A549 (cell line): ENCODE results near the gene JAZF1. TPM values are rescaled to one million over a fixed set of nuclear protein-coding genes. Genes with fewer than 3 reads are reported as not detected.

ENCODE experiments used
- ATAC-seq, 2 experiments: fragments of 200-7000 bp in 1 of 2; fragments of >200 bp in 1 of 2; cut with Nextera tagmentation in 1 of 2; cut with Tn5 transposase in 1 of 2; 3 replicates each; pipeline versions ENCODE4 v1.8.0 to v1.9.1; 2018 to 2020; ENCODE audit warnings: mild to moderate bottlenecking in 1 of 2, moderate library complexity in 1 of 2
- CTCF ChIA-PET: fragments of 300-600 bp; sonication (Branson Sonifier 250); formaldehyde crosslinking; extraction: SDS; loops from one replicate; lab custom pipeline; 2021; ENCODE audit warnings: antibody characterized with exemption, inconsistent platforms; lab: Yijun Ruan, JAX
- POLR2A ChIA-PET: fragments of 350-600 bp; formaldehyde crosslinking; extraction: SDS; loops from one replicate; lab custom pipeline; 2021; ENCODE audit warnings: antibody characterized with exemption, inconsistent platforms; lab: Yijun Ruan, JAX
- DNase-seq, 2 experiments: peaks; one replicate each; pipeline versions ENCODE4 v3.0.0 to v3.0.0-alpha.2; 2011 to 2016; ENCODE audit warnings: low read depth in 1 of 2, low spot score in 1 of 2
- FAIRE-seq: peaks from 2 replicates; lab custom pipeline; 2011; peaks lifted over from hg19 to GRCh38; lab: Jason Lieb, UNC
- H3K27ac ChIP-seq, 2 experiments: fragments of >200 bp; sonication (Bioruptor Twin); formaldehyde crosslinking; 3 replicates each; pipeline ENCODE4 v1.5.1; 2016 to 2017
- H3K4me1 ChIP-seq: fragments of >200 bp; sonication (Bioruptor Twin); formaldehyde crosslinking; 3 replicates; pipeline ENCODE4 v1.6.1; 2016
- H3K4me2 ChIP-seq: fragments of >200 bp; sonication (Bioruptor Twin); formaldehyde crosslinking; 3 replicates; pipeline ENCODE4 v1.6.1; 2016
- H3K4me3 ChIP-seq: fragments of >200 bp; sonication (Bioruptor Twin); formaldehyde crosslinking; 3 replicates; pipeline ENCODE4 v1.5.1; 2016
- H3K9me3 ChIP-seq: fragments of >200 bp; sonication (Bioruptor Twin); formaldehyde crosslinking; 3 replicates; pipeline ENCODE4 v1.6.1; 2016
- CEBPB ChIP-seq, 2 experiments: fragments of >200 bp in 1 of 2; sonication (Bioruptor Twin) in 1 of 2; formaldehyde crosslinking in 1 of 2; IDR thresholded peaks; 2 replicates each; pipeline ENCODE4 v1.6.1; 2012 to 2016
- CHD4 ChIP-seq: fragments of 200-600 bp; sonication (generic); IDR thresholded peaks from 2 replicates; pipeline ENCODE4 v1.6.1; 2016; ENCODE audit warnings: antibody characterized with exemption, mild to moderate bottlenecking, borderline replicate concordance
- EHF ChIP-seq: fragments of 250-450 bp; sonication (Bioruptor Pico); IDR thresholded peaks from 2 replicates; pipeline ENCODE4 v1.5.0; 2020; ENCODE audit warnings: mild to moderate bottlenecking
- EHMT2 ChIP-seq: fragments of 200-600 bp; sonication (generic); IDR thresholded peaks from 2 replicates; pipeline ENCODE4 v1.6.1; 2016; ENCODE audit warnings: antibody characterized with exemption, low read depth, mild to moderate bottlenecking, moderate library complexity
- GATA3 ChIP-seq: IDR thresholded peaks from 2 replicates; pipeline ENCODE4 v1.6.1; 2012; ENCODE audit warnings: borderline replicate concordance
- HOXA7 ChIP-seq: fragments of 250-450 bp; sonication (Bioruptor Pico); IDR thresholded peaks from 2 replicates; pipeline ENCODE4 v1.5.0; 2020; ENCODE audit warnings: mild to moderate bottlenecking, moderate library complexity
- HOXB13 ChIP-seq: fragments of 250-450 bp; sonication (Bioruptor Pico); IDR thresholded peaks from 2 replicates; pipeline ENCODE4 v1.5.0; 2020; ENCODE audit warnings: low read depth, mild to moderate bottlenecking, moderate library complexity
- HOXB5 ChIP-seq: fragments of 250-450 bp; sonication (Bioruptor Pico); IDR thresholded peaks from 2 replicates; pipeline ENCODE4 v1.5.0; 2020; ENCODE audit warnings: mild to moderate bottlenecking, moderate library complexity
- JUN ChIP-seq, 2 experiments: fragments of >200 bp; sonication (Bioruptor Twin); formaldehyde crosslinking; IDR thresholded peaks; 2 replicates in 1 of 2; 3 replicates in 1 of 2; pipeline ENCODE4 v1.6.1; 2016 to 2017
- JUNB ChIP-seq: fragments of >200 bp; sonication (Bioruptor Twin); formaldehyde crosslinking; IDR thresholded peaks from 2 replicates; pipeline ENCODE4 v1.6.1; 2016
- MAZ ChIP-seq: fragments of 150-350 bp; IDR thresholded peaks from 2 replicates; pipeline ENCODE4 v1.6.1; 2014; ENCODE audit warnings: antibody characterized with exemption, low read depth, low read length, borderline replicate concordance
- NFE2L2 ChIP-seq: fragments of 150-350 bp; conservative IDR thresholded peaks from 2 replicates; pipeline ENCODE4 v1.6.1; 2014; ENCODE audit warnings: low read length
- POLR2A ChIP-seq: IDR thresholded peaks from 2 replicates; pipeline ENCODE4 v1.6.1; 2012; ENCODE audit warnings: mild to moderate bottlenecking, low read length
- RCOR1 ChIP-seq: fragments of 150-350 bp; IDR thresholded peaks from 2 replicates; pipeline ENCODE4 v1.6.1; 2014; ENCODE audit warnings: antibody characterized with exemption, low read length, low read depth
- RFX5 ChIP-seq: fragments of 450-650 bp; IDR thresholded peaks from 2 replicates; pipeline ENCODE4 v1.7.1; 2014; ENCODE audit warnings: antibody characterized with exemption, mild to moderate bottlenecking, moderate library complexity
- SREBF2 ChIP-seq: fragments of 450-650 bp; IDR thresholded peaks from 2 replicates; pipeline ENCODE4 v1.6.1; 2014; ENCODE audit warnings: mild to moderate bottlenecking, moderate library complexity
- TFCP2L1 ChIP-seq: fragments of 250-450 bp; sonication (Bioruptor Pico); IDR thresholded peaks from 2 replicates; pipeline ENCODE4 v1.5.0; 2021; ENCODE audit warnings: mild to moderate bottlenecking
- TP53 ChIP-seq: fragments of 250-450 bp; sonication (Bioruptor Pico); IDR thresholded peaks from 2 replicates; pipeline ENCODE4 v1.5.0; 2021; ENCODE audit warnings: mild to moderate bottlenecking, moderate library complexity
- WGBS: methylation state at CpG from one replicate; pipeline ENCODE4 v1.1.6; 2017; ENCODE audit errors: missing lambda C conversion rate; 5-methylcytosine and 5-hydroxymethylcytosine counted together
- polyA plus RNA-seq, 4 experiments: library from polyadenylated mRNA; depleted of rRNA in 3 of 4; stranded (reverse); fragments of >200 nt; fragmentation: RNase III in 1 of 4; extraction: RNeasy Plus Mini Kit Qiagen cat#74134 plus additional on column Dnase treatment in 1 of 4; gene quantifications; 2 replicates in 3 of 4; 3 replicates in 1 of 4; pipeline ENCODE4 v1.2.3, GENCODE V29; 2011 to 2017
- TF ChIP-seq, protein P1 (sequence below): fragments of >200 bp; sonication (Bioruptor Twin); formaldehyde crosslinking; IDR thresholded peaks from 3 replicates; pipeline ENCODE4 v1.5.1; 2016
- TF ChIP-seq, protein P2 (sequence below): fragments of >200 bp; sonication (Bioruptor Twin); formaldehyde crosslinking; IDR thresholded peaks from 2 replicates; pipeline ENCODE4 v1.6.1; 2016
- TF ChIP-seq, protein P3 (sequence below): fragments of >200 bp; sonication (Bioruptor Twin); formaldehyde crosslinking; IDR thresholded peaks from 3 replicates; pipeline ENCODE4 v1.6.1; 2016
- TF ChIP-seq, protein P4 (sequence below): IDR thresholded peaks from 2 replicates; pipeline ENCODE4 v1.6.1; 2012

Gene JAZF1
- polyA plus RNA-seq, 2 of the 4 experiments (the other 2 are of a cell fraction) = 1.9 to 2.8 TPM

DNA sequence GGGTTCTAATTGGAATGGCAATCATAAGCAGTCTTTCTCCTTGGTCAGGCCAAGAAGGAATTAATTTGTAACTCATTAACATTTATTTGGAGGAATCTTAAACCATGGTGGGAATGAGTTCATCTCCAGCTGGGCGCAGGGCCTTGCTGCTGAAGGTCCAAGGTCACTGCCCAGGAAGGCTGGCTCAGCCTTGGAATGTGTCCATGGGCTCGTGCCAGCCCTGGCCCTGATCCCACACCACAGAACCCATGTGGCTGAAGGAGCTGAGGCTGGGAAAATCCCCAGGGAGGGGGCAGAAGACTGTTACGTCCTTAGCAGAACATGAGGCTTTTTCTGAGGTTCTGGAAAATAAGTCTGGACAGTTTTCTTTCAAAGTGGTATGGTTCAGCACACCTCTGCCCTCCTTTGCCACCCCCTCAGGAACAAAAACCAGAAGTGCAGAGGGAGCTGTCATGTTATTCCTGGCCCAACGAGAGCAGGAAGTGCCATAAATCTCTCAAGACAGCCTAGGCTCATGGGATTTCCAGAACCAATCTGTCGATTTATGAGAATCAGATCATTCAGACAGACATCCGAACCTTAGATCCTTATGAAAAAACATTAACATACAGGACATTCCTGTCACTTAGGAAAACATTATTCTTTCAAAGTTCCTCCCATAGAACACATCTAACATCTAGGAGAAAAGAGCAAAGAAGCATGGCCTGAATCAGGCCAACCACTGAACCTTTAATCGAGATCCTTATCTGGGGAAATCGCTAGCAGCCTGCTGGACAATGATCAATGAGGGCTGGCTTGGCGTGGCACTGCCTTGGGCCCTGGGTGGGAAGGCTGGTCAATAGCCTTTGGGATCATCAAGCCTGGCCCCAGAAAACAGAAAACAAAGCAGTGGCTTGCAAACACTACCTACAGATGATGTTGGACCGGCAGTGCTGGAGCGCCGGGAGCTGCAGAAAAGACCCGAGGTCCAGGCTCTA, 306.3 kb downstream of the JAZF1 start:
- ATAC-seq = peak in 1 of 2 experiments; percentile 57; a peak in 3 of 6 replicates

DNA sequence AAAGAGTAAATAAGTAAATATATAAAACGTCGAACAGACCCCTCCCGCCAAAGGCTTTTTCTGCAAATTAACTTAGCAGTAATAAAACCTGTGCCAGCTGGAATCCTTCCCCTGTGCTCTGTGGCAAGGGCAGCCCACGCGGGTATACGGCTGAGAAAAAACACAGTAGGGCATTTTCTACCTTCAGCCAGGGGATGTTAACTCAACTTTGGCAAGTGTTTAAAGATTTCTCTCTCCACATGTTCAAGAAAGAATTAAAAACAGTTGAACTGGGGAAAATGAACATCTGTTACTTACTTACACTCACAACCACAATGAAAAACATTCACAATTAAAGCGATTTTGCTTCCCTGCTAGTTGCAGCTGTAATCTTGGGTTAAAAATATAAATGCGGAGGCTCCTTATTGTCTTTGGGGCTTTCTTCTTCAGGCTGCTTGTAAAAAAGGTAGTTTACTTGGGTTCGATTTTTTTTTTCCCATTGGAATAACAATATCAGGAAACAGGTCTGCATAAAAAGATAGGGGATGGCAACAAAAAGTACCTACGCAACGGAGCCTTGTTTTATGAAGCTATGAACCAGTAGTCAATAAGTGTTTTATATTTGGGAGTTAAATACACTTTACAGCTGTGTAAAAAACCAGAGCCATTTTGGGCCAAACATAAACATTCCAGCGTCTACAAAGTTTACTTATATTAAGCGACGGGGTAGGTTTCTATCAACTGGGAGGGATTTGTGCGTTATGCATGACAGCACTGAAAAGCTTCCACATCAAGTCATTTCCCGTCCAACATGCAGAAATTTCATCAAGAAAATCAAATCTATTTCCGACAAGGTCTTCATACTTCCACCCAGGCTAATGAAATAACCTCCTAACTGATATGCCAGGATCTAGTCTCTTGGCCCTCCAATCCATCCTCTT, 308.0 kb downstream of the JAZF1 start:
- H3K4me3 ChIP-seq = no peak overlapping the region
- TF ChIP-seq CEBPB (IDR thresholded peaks at IDR 0.05) = no peak
- no peak for TF ChIP-seq SREBF2
- no peak for TF ChIP-seq JUNB
- TF ChIP-seq, protein P1, sequence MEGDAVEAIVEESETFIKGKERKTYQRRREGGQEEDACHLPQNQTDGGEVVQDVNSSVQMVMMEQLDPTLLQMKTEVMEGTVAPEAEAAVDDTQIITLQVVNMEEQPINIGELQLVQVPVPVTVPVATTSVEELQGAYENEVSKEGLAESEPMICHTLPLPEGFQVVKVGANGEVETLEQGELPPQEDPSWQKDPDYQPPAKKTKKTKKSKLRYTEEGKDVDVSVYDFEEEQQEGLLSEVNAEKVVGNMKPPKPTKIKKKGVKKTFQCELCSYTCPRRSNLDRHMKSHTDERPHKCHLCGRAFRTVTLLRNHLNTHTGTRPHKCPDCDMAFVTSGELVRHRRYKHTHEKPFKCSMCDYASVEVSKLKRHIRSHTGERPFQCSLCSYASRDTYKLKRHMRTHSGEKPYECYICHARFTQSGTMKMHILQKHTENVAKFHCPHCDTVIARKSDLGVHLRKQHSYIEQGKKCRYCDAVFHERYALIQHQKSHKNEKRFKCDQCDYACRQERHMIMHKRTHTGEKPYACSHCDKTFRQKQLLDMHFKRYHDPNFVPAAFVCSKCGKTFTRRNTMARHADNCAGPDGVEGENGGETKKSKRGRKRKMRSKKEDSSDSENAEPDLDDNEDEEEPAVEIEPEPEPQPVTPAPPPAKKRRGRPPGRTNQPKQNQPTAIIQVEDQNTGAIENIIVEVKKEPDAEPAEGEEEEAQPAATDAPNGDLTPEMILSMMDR = no peak
- TF ChIP-seq TP53 (CRISPR knock-in tag) = no peak
- TF ChIP-seq, protein P2, sequence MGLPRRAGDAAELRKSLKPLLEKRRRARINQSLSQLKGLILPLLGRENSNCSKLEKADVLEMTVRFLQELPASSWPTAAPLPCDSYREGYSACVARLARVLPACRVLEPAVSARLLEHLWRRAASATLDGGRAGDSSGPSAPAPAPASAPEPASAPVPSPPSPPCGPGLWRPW = no peak
- no peak for TF ChIP-seq EHF
- TF ChIP-seq TFCP2L1 (CRISPR knock-in tag) = no peak
- TF ChIP-seq HOXB5 = no peak
- TF ChIP-seq, all 56 proteins: peak for 0
- Histone ChIP-seq H3K4me2 (no peak overlapping the region), H3K27ac (no peak overlapping the region), H3K9me3 (no peaks in the 10 kb centered on the region), H3K4me1 (peaks cover 15% of the 10 kb centered on the region)
- CTCF ChIA-PET = interaction anchor here (1.0 to 2.0 kb wide), 2 partner anchors 48 to 98 kb away, joined by 4 to 5 read pairs; no protein-coding TSS in a partner anchor
- FAIRE-seq (no peak), DNase-seq (no peak), ATAC-seq (no peak)
- WGBS = 88% methylated on average over 17 of the region's 17 CpGs
- POLR2A ChIA-PET = no interaction called here

More for the DNA sequence above, 306.3 kb downstream of the JAZF1 start:
- Histone ChIP-seq H3K4me2 (peak overlapping the region; percentile 62), H3K9me3 (no peaks in the 10 kb centered on the region), H3K27ac (peak overlapping the region in 1 of 2 experiments; percentile 10; a peak in 2 of 6 replicates), H3K4me1 (peaks cover 15% of the 10 kb centered on the region), H3K4me3 (no peak overlapping the region)
- ChIA-PET CTCF (interaction anchor here (1.0 to 1.2 kb wide), 2 partner anchors 25 to 685 kb away, joined by 3 to 4 read pairs; no protein-coding TSS in a partner anchor), POLR2A (no interaction called here)
- WGBS = 65% methylated on average over 13 of the region's 13 CpGs
- TF ChIP-seq, protein P3, sequence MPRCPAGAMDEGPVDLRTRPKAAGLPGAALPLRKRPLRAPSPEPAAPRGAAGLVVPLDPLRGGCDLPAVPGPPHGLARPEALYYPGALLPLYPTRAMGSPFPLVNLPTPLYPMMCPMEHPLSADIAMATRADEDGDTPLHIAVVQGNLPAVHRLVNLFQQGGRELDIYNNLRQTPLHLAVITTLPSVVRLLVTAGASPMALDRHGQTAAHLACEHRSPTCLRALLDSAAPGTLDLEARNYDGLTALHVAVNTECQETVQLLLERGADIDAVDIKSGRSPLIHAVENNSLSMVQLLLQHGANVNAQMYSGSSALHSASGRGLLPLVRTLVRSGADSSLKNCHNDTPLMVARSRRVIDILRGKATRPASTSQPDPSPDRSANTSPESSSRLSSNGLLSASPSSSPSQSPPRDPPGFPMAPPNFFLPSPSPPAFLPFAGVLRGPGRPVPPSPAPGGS = no peak
- TF ChIP-seq, protein P4, sequence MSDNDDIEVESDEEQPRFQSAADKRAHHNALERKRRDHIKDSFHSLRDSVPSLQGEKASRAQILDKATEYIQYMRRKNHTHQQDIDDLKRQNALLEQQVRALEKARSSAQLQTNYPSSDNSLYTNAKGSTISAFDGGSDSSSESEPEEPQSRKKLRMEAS = 0 out of 2 replicates have a peak, but pooled peaks have one; percentile 20
- DNase-seq (peak in 1 of 2 experiments; percentile 7), FAIRE-seq (peak; percentile 7)

DNA sequence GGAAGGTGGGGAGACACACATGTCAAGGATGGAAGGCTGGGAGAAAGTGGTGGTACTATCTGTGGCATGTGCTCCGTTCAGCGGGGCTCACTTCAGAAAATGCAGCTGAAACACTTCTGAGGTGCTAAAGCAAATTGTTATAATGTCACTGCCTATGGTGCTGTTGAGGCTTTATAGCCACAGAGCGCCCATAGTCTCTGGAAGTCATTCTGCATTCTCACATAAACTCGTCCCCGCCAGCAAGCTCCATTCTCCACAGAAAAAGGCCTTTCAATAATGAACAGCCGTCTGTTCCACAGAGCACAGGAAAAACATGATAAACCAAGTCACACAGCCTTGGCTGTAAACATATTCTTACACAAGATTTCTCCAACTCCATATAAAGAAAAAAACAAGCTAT, 308.7 kb downstream of the JAZF1 start:
- 88% methylated on average over 6 of the region's 6 CpGs for WGBS
- CTCF ChIA-PET = interaction anchor here (1.0 to 2.0 kb wide), 2 partner anchors 49 to 97 kb away, joined by 4 to 5 read pairs; no protein-coding TSS in a partner anchor
- Histone ChIP-seq H3K4me2 (no peak overlapping the region), H3K4me3 (no peak overlapping the region), H3K9me3 (no peaks in the 10 kb centered on the region), H3K4me1 (peaks cover 15% of the 10 kb centered on the region), H3K27ac (no peak overlapping the region)
- FAIRE-seq = no peak
- no peak for ATAC-seq
- DNase-seq = no peak
- POLR2A ChIA-PET = no interaction called here
- TF ChIP-seq CHD4 (no peak), HOXA7 (CRISPR knock-in tag) (no peak), TP53 (CRISPR knock-in tag) (no peak), GATA3 (no peak), EHMT2 (no peak), POLR2A (no peak), JUN (IDR thresholded peaks at IDR 0.05) (no peak), HOXB13 (CRISPR knock-in tag) (no peak), RFX5 (no peak), NFE2L2 (no peak), HOXB5 (no peak), MAZ (no peak), TFCP2L1 (CRISPR knock-in tag) (no peak), RCOR1 (no peak)
- TF ChIP-seq, protein P3 = no peak
- TF ChIP-seq, protein P2 = no peak
- TF ChIP-seq, all 56 proteins: peak for 0
